ENCODE measurements around the gene H2BK1.

DNA sequence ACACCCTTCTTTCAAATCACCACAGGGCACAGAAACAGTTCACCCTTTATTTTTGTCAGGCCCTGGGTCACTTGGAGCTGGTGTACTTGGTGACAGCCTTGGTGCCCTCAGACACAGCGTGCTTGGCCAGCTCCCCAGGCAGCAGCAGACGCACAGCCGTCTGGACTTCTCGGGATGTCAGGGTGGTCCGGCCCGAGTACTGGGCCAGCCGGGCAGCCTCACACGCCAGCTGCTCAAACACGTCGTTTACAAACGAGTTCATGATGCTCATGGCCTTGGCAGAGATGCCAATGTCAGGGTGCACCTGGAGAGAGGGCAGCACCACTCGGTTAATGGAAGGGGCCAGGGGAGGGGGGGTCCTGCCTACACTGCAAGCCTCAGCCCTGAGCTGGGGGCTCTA, 2.5 kb downstream of the H2BK1 start:
- TF ChIP-seq EZH2 (IDR thresholded peaks at IDR 0.05; ENCODE audit: insufficient read depth, poor library complexity, severe bottlenecking) = no peak
- TF ChIP-seq EZH2phosphoT487 (IDR thresholded peaks at IDR 0.05; ENCODE audit: insufficient read depth, low read depth) = no peak
